Stomach (tissue), 4 donors: ENCODE results near the gene MCC.

Source experiments
- EP300 ChIP-seq: sonication (generic); formaldehyde crosslinking; IDR thresholded peaks from one replicate; pipeline ENCODE4 v1.6.1; 2017; ENCODE audit warnings: antibody characterized with exemption
- POLR2A ChIP-seq, 4 donors: fragments of 450-650 bp; IDR thresholded peaks; one replicate each; pipeline ENCODE4 v1.6.1; 2016; ENCODE audit warnings: antibody characterized with exemption in 4 of 4, control low read depth in 2 of 4, mild to moderate bottlenecking in 1 of 4, moderate library complexity in 1 of 4
- POLR2AphosphoS5 ChIP-seq, 3 donors: sonication (generic); formaldehyde crosslinking; IDR thresholded peaks; one replicate each; pipeline ENCODE4 v1.6.1; 2016; ENCODE audit warnings: antibody characterized with exemption in 3 of 3
- TF ChIP-seq, protein P1 (sequence below), 7 experiments: fragments of 450-650 bp in 4 of 7; fragments of 200-600 bp in 3 of 7; sonication (generic) in 3 of 7; IDR thresholded peaks; one replicate each; pipeline ENCODE4 v1.5.1; 2016 to 2019; ENCODE audit warnings: antibody characterized with exemption in 7 of 7, control low read depth in 2 of 7, mild to moderate bottlenecking in 1 of 7

DNA sequence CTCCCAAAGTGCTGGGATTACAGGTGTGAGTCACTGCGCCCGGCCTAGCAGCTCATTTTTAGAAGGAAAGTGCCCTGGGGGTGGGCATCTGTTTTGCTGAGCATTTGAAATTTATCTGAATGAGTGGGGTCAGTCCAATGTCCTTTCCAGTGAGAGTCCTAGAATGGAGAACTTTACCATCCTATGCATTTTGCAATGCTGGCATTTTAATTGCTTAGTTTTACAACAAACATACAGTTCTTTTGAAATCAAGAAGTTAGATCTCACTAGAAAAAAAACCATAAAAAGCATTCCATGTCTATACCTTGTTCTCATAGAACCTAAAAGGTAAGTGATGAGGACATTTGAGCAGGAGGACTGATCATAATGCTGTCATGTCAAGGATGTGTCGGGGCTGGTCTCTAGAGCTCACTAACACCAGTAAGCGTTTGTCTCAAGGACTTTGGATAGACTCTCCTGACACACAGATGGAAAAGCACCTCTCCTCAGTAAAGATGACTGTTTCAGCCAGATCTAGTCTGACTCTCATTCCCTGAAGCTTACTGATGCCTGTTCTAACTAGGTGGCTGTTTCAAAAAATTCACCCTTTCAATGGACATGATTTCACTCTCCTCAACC lies 427.7 kb downstream of the MCC start:
- TF ChIP-seq, protein P1, sequence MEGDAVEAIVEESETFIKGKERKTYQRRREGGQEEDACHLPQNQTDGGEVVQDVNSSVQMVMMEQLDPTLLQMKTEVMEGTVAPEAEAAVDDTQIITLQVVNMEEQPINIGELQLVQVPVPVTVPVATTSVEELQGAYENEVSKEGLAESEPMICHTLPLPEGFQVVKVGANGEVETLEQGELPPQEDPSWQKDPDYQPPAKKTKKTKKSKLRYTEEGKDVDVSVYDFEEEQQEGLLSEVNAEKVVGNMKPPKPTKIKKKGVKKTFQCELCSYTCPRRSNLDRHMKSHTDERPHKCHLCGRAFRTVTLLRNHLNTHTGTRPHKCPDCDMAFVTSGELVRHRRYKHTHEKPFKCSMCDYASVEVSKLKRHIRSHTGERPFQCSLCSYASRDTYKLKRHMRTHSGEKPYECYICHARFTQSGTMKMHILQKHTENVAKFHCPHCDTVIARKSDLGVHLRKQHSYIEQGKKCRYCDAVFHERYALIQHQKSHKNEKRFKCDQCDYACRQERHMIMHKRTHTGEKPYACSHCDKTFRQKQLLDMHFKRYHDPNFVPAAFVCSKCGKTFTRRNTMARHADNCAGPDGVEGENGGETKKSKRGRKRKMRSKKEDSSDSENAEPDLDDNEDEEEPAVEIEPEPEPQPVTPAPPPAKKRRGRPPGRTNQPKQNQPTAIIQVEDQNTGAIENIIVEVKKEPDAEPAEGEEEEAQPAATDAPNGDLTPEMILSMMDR (IDR thresholded peaks at IDR 0.05): no peak
- TF ChIP-seq POLR2AphosphoS5 (IDR thresholded peaks at IDR 0.05) (no peak), POLR2A (IDR thresholded peaks at IDR 0.05) (no peak), EP300 (no peak)
